HepG2 (cell line): ENCODE data around the gene NPEPL1. TPM values are rescaled to one million over a fixed set of nuclear protein-coding genes. Genes with fewer than 3 reads are reported as not detected.

ENCODE experiments used
- ATAC-seq: fragments of 200-7000 bp; cut with Tn5 transposase; 3 replicates; pipeline ENCODE4 v1.9.1; 2020; ENCODE audit warnings: mild to moderate bottlenecking, moderate library complexity
- BruUV-seq: library from RNA; stranded (reverse); fragments of 400-500 nt; replicated peaks from 2 replicates; lab custom pipeline; 2021; lab: Mats Ljungman, UMichigan
- CTCF ChIA-PET: fragments of 300-600 bp; formaldehyde crosslinking; extraction: SDS; loops from one replicate; lab custom pipeline; 2021; ENCODE audit warnings: low total read pairs, inconsistent platforms, low intra/inter-chr PET ratio; lab: Yijun Ruan, JAX
- POLR2A ChIA-PET: fragments of 350-600 bp; sonication (Branson Sonifier 250); formaldehyde crosslinking; loops from one replicate; lab custom pipeline; 2020; ENCODE audit warnings: antibody characterized with exemption, inconsistent platforms; lab: Yijun Ruan, JAX
- DNase-seq: peaks from one replicate; pipeline ENCODE4 v3.0.0-alpha.2; 2015; ENCODE audit warnings: low spot score
- FAIRE-seq: peaks from 3 replicates; lab custom pipeline; 2011; peaks lifted over from hg19 to GRCh38; lab: Jason Lieb, UNC
- H2AFZ ChIP-seq: one replicate; pipeline ENCODE4 v1.6.1; 2011; ENCODE audit warnings: low read length, inconsistent platforms
- H3K27ac ChIP-seq: fragments of 300-600 bp; 3 replicates; pipeline ENCODE4 v1.8.0; 2011; ENCODE audit warnings: mixed run types, mild to moderate bottlenecking, mixed read lengths, low read length, inconsistent platforms; ENCODE audit not compliant: insufficient read depth; ENCODE audit errors: extremely low read length
- H3K27me3 ChIP-seq, 2 experiments: fragments of 200-600 bp in 1 of 2; 2 replicates in 1 of 2; 3 replicates in 1 of 2; pipeline versions ENCODE4 v1.6.0 to v1.8.0; 2011; ENCODE audit warnings: low read length in 2 of 2, mild to moderate bottlenecking in 2 of 2, moderate library complexity in 2 of 2, inconsistent platforms in 1 of 2; ENCODE audit not compliant: insufficient read depth in 2 of 2, control insufficient read depth in 1 of 2
- H3K36me3 ChIP-seq, 2 experiments: fragments of 200-600 bp in 1 of 2; replicated peaks in 1 of 2; 2 replicates in 1 of 2; 3 replicates in 1 of 2; pipeline versions ENCODE4 v1.5.1 to v1.8.0; 2011; ENCODE audit warnings: low read length in 2 of 2, inconsistent platforms in 1 of 2; ENCODE audit not compliant: insufficient read depth in 2 of 2, control insufficient read depth in 1 of 2
- H3K4me1 ChIP-seq: 2 replicates; pipeline ENCODE4 v1.5.1; 2012; ENCODE audit warnings: low read length, inconsistent platforms; ENCODE audit not compliant: insufficient read depth
- H3K4me2 ChIP-seq: 2 replicates; pipeline ENCODE4 v1.6.0; 2011; ENCODE audit warnings: low read depth, low read length, inconsistent platforms
- H3K4me3 ChIP-seq, 3 experiments: fragments of 200-600 bp in 1 of 3; sonication (generic), shearing (Covaris generic) in 1 of 3; replicated peaks in 1 of 3; 2 replicates each; pipeline ENCODE4 v1.5.1; 2011 to 2016; ENCODE audit warnings: low read length in 3 of 3, inconsistent platforms in 2 of 3, low read depth in 2 of 3, mild to moderate bottlenecking in 2 of 3, control low read depth in 1 of 3, mixed read lengths in 1 of 3; ENCODE audit not compliant: insufficient read depth in 1 of 3
- H3K79me2 ChIP-seq: one replicate; pipeline ENCODE4 v1.6.1; 2011; ENCODE audit warnings: low read length, inconsistent platforms; ENCODE audit not compliant: insufficient read depth
- H3K9ac ChIP-seq: 2 replicates; pipeline ENCODE4 v1.6.0; 2011; ENCODE audit warnings: mild to moderate bottlenecking, low read depth, low read length, inconsistent platforms; ENCODE audit not compliant: insufficient read depth
- H3K9me3 ChIP-seq: 2 replicates; pipeline ENCODE4 v1.5.1; 2012; ENCODE audit warnings: mild to moderate bottlenecking, low read length
- H4K20me1 ChIP-seq: 2 replicates; pipeline ENCODE4 v1.6.0; 2011; ENCODE audit warnings: inconsistent platforms, mild to moderate bottlenecking, low read length, moderate library complexity; ENCODE audit not compliant: insufficient read depth
- BRD4 ChIP-seq: sonication (generic); formaldehyde crosslinking; IDR thresholded peaks from 2 replicates; pipeline ENCODE4 v1.4.0; 2020; ENCODE audit warnings: missing genetic modification reagents
- CREBL2 ChIP-seq: sonication (generic); formaldehyde crosslinking; IDR thresholded peaks from 2 replicates; pipeline ENCODE4 v1.8.1; 2023; ENCODE audit warnings: missing genetic modification reagents, mild to moderate bottlenecking, borderline replicate concordance
- FOXJ3 ChIP-seq: sonication (generic); formaldehyde crosslinking; IDR thresholded peaks from 2 replicates; pipeline ENCODE4 v1.4.0; 2020; ENCODE audit warnings: missing genetic modification reagents, mild to moderate bottlenecking, borderline replicate concordance
- FOXP4 ChIP-seq: sonication (generic); formaldehyde crosslinking; IDR thresholded peaks from 2 replicates; pipeline ENCODE4 v1.4.0; 2020; ENCODE audit warnings: missing genetic modification reagents
- GABPB1 ChIP-seq: IDR thresholded peaks from 2 replicates; pipeline ENCODE4 v1.6.1; 2016; ENCODE audit warnings: mild to moderate bottlenecking, missing genetic modification reagents, moderate library complexity, missing compliant biosample characterization
- SALL1 ChIP-seq: sonication (generic); formaldehyde crosslinking; IDR thresholded peaks from 2 replicates; pipeline ENCODE4 v1.8.0; 2022; ENCODE audit warnings: mild to moderate bottlenecking, missing genetic modification reagents
- ZNF3 ChIP-seq: IDR thresholded peaks from 2 replicates; pipeline ENCODE4 v1.7.0; 2017; ENCODE audit warnings: inconsistent platforms
- ZNF772 ChIP-seq: sonication (generic); formaldehyde crosslinking; IDR thresholded peaks from 2 replicates; pipeline ENCODE4 v1.5.0; 2020; ENCODE audit warnings: mild to moderate bottlenecking, missing genetic modification reagents
- ZNF816 ChIP-seq: sonication (generic); formaldehyde crosslinking; IDR thresholded peaks from 2 replicates; pipeline ENCODE4 v1.8.0; 2022; ENCODE audit warnings: missing genetic modification reagents, mild to moderate bottlenecking, borderline replicate concordance
- WGBS: methylation state at CpG from one replicate; pipeline ENCODE4 v1.1.6; 2017; ENCODE audit warnings: low lambda C conversion rate; 5-methylcytosine and 5-hydroxymethylcytosine counted together
- in situ Hi-C: cut with HindIII; loops from 2 replicates; pipeline ENCODE4 v1.10.0; 2017; ENCODE audit warnings: low pct_unique_long_range_greater_than_20kb; ENCODE audit not compliant: extremely low pct_ligation_motif_present
- intact Hi-C: fragments of 100-400 bp; cut with micrococcal nuclease; formaldehyde crosslinking; loops from one replicate; pipeline ENCODE4 v1.10.0; 2022; ENCODE audit not compliant: unreplicated experiment
- polyA plus RNA-seq, 8 experiments: library from polyadenylated mRNA; depleted of rRNA in 3 of 8; stranded (reverse) in 7 of 8; unstranded in 1 of 8; fragments of >200 nt; fragmentation: Illumina TruSeq in 4 of 8; extraction: Trizol in 4 of 8; gene quantifications; 2 replicates each; pipeline versions ENCODE4 v1.2.1 to v1.2.3, GENCODE V29; 2011 to 2016; ENCODE audit warnings: low read depth in 4 of 8, missing spikeins in 1 of 8, mixed read lengths in 1 of 8; ENCODE audit not compliant: insufficient read depth in 1 of 8
- total RNA-seq, 5 experiments: library from RNA; depleted of rRNA; stranded (reverse); fragments of >200 nt; fragmentation: Illumina TruSeq; extraction: Trizol; gene quantifications; 2 replicates each; pipeline ENCODE4 v1.2.3, GENCODE V29; 2016; ENCODE audit warnings: low read depth in 1 of 5

The NPEPL1 gene
- total and polyA plus RNA-seq, 2 of the 13 experiments (the other 11 are each of a cell fraction or from before 2014, with no cell fraction given), result 4.1 to 7.5 TPM

GRCh38 chr20:58670659-58671058, 21.9 kb upstream of the NPEPL1 start:
- CTCF ChIA-PET, result no interaction called here

More at GRCh38 chr20:58670659-58671058, 21.9 kb upstream of the NPEPL1 start:
- Histone ChIP-seq H3K4me2 (no peak overlapping the region), H3K9me3 (no peaks in the 10 kb centered on the region), H3K79me2 (peaks cover 11% of the 10 kb centered on the region), H3K9ac (no peak overlapping the region), H2AFZ (no peak overlapping the region), H3K27me3 (no peaks in the 10 kb centered on the region), H3K4me1 (no peaks in the 10 kb centered on the region), H4K20me1 (0 out of 2 replicates have a peak, but pooled peaks cover 3% of the 10 kb centered on the region), H3K4me3 (no peak overlapping the region), H3K36me3 (peaks cover 33 to 74% of the 10 kb centered on the region in 2 experiments), H3K27ac (no peak overlapping the region)
- FAIRE-seq (no peak), DNase-seq (no peak), ATAC-seq (no peak)
- 97% methylated on average over 4 of the region's 4 CpGs for WGBS
- no TSS peak for BruUV-seq
- in situ Hi-C loops (no loop called here), intact Hi-C loops (no loop called here)
- POLR2A ChIA-PET, result no interaction called here
- no peak for TF ChIP-seq ZNF816 (CRISPR knock-in tag)
- no peak for TF ChIP-seq SALL1 (CRISPR knock-in tag)
- TF ChIP-seq BRD4 (CRISPR knock-in tag), result no peak
- no peak for TF ChIP-seq FOXJ3 (CRISPR knock-in tag)
- no peak for TF ChIP-seq ZNF3 (CRISPR knock-in tag)
- TF ChIP-seq GABPB1 (CRISPR knock-in tag), result no peak
- TF ChIP-seq FOXP4, result no peak
- TF ChIP-seq CREBL2 (CRISPR knock-in tag), result no peak
- no peak for TF ChIP-seq ZNF772 (CRISPR knock-in tag)
